HCT116 (cell line): ENCODE measurements around the gene DERL3. TPM values are rescaled to one million over a fixed set of nuclear protein-coding genes. Genes with fewer than 3 reads are reported as not detected.

ENCODE experiments used
- ATAC-seq: fragments of 200-7000 bp; cut with Tn5 transposase; 2 replicates; pipeline ENCODE4 v1.9.1; 2020; ENCODE audit warnings: mild to moderate bottlenecking, moderate library complexity
- Bru-seq: library from RNA; stranded (reverse); fragments of 400-500 nt; gene quantifications from one replicate; lab custom pipeline; 2021; lab: Mats Ljungman, UMichigan
- BruChase-seq, 2 experiments: library from RNA; stranded (reverse); fragments of 400-500 nt; gene quantifications; one replicate each; lab custom pipeline; 2021; lab: Mats Ljungman, UMichigan
- BruUV-seq: library from RNA; stranded (reverse); fragments of 400-500 nt; replicated peaks from 2 replicates; lab custom pipeline; 2021; lab: Mats Ljungman, UMichigan
- CTCF ChIA-PET: fragments of 300-600 bp; sonication (Branson Sonifier 250); formaldehyde crosslinking; loops from one replicate; lab custom pipeline; 2021; ENCODE audit warnings: antibody characterized with exemption; lab: Charles Lee
- POLR2A ChIA-PET: fragments of 300-600, 350-600 bp; sonication (Branson Sonifier 250); formaldehyde crosslinking; loops from one replicate; lab custom pipeline; 2021; ENCODE audit warnings: antibody characterized with exemption; lab: Charles Lee
- RAD21 ChIA-PET, 2 experiments: fragments of 300-600 bp; sonication (Branson Sonifier 250); formaldehyde crosslinking; loops; one replicate each; lab custom pipeline; 2023; ENCODE audit warnings: low total read pairs in 2 of 2; ENCODE audit not compliant: uncharacterized antibody in 2 of 2, unreplicated experiment in 2 of 2, low non-redundant PET in 1 of 2; lab: Charles Lee
- DNase-seq: peaks from one replicate; pipeline ENCODE4 v3.0.0-alpha.2; 2010; ENCODE audit warnings: low read depth, low spot score
- H2AFZ ChIP-seq: fragments of 200-600 bp; shearing (Covaris generic), sonication (generic); 2 replicates; pipeline ENCODE4 v1.6.1; 2017; ENCODE audit warnings: low read depth, mixed run types, mixed read lengths, antibody characterized with exemption, low read length; ENCODE audit not compliant: poor library complexity, severe bottlenecking
- H3K27ac ChIP-seq: 2 replicates; pipeline ENCODE4 v1.5.1; 2012; ENCODE audit warnings: low read depth, low read length
- H3K27me3 ChIP-seq: fragments of 200-600 bp; sonication (generic); 2 replicates; pipeline ENCODE4 v1.6.1; 2016; ENCODE audit warnings: mixed run types, low read length, mixed read lengths; ENCODE audit not compliant: insufficient read depth
- H3K36me3 ChIP-seq, 2 experiments: fragments of 200-500 bp in 1 of 2; fragments of 200-600 bp in 1 of 2; sonication (Bioruptor generic) in 1 of 2; sonication (generic) in 1 of 2; 2 replicates each; pipeline versions ENCODE4 v1.5.1 to v1.6.1; 2014 to 2016; ENCODE audit warnings: low read length in 2 of 2, inconsistent platforms in 1 of 2, mixed read lengths in 1 of 2, mixed run types in 1 of 2; ENCODE audit not compliant: insufficient read depth in 2 of 2, control insufficient read depth in 1 of 2
- H3K4me1 ChIP-seq, 2 experiments: fragments of 200-600 bp in 1 of 2; sonication (generic) in 1 of 2; 2 replicates each; pipeline versions ENCODE4 v1.5.1 to v1.6.1; 2012 to 2017; ENCODE audit warnings: low read length in 2 of 2, inconsistent platforms in 1 of 2, mild to moderate bottlenecking in 1 of 2, mixed read lengths in 1 of 2, mixed run types in 1 of 2, moderate library complexity in 1 of 2; ENCODE audit not compliant: insufficient read depth in 2 of 2, control insufficient read depth in 1 of 2
- H3K4me2 ChIP-seq: fragments of 200-600 bp; sonication (generic); 2 replicates; pipeline ENCODE4 v1.6.1; 2017; ENCODE audit warnings: mixed run types, low read length, mixed read lengths
- H3K4me3 ChIP-seq, 2 experiments: fragments of 200-600 bp in 1 of 2; sonication (generic) in 1 of 2; replicated peaks in 1 of 2; 2 replicates each; pipeline ENCODE4 v1.5.1; 2011 to 2016; ENCODE audit warnings: low read length in 2 of 2, control low read depth in 1 of 2, low read depth in 1 of 2, mild to moderate bottlenecking in 1 of 2, mixed read lengths in 1 of 2, mixed run types in 1 of 2
- H3K79me2 ChIP-seq: fragments of 200-600 bp; sonication (generic); 2 replicates; pipeline ENCODE4 v1.6.1; 2017; ENCODE audit warnings: mild to moderate bottlenecking, mixed run types, low read length, moderate library complexity, mixed read lengths; ENCODE audit not compliant: insufficient read depth
- H3K9ac ChIP-seq: fragments of 200-600 bp; sonication (generic); 2 replicates; pipeline ENCODE4 v1.6.1; 2016; ENCODE audit warnings: low read length, mixed read lengths
- H3K9me2 ChIP-seq: fragments of 200-600 bp; sonication (generic), shearing (Covaris generic); 2 replicates; pipeline ENCODE4 v1.6.1; 2017; ENCODE audit warnings: mixed run types, mild to moderate bottlenecking, moderate library complexity; ENCODE audit not compliant: insufficient read depth
- H3K9me3 ChIP-seq, 2 experiments: fragments of 200-500 bp in 1 of 2; fragments of 200-600 bp in 1 of 2; sonication (Bioruptor generic) in 1 of 2; sonication (generic) in 1 of 2; 2 replicates each; pipeline ENCODE4 v1.6.1; 2014 to 2017; ENCODE audit warnings: low read length in 2 of 2, mixed read lengths in 2 of 2, inconsistent platforms in 1 of 2, low read depth in 1 of 2, mild to moderate bottlenecking in 1 of 2, mixed run types in 1 of 2, moderate library complexity in 1 of 2; ENCODE audit not compliant: control insufficient read depth in 1 of 2, insufficient read depth in 1 of 2
- H4K20me1 ChIP-seq: fragments of 200-600 bp; sonication (generic), shearing (Covaris generic); 2 replicates; pipeline ENCODE4 v1.6.1; 2017; ENCODE audit warnings: mixed run types, mild to moderate bottlenecking, moderate library complexity; ENCODE audit not compliant: insufficient read depth
- ELF1 ChIP-seq: IDR thresholded peaks from 2 replicates; pipeline ENCODE4 v1.6.1; 2012; ENCODE audit warnings: low read depth, borderline replicate concordance
- EZH2phosphoT487 ChIP-seq: fragments of 200-600 bp; IDR thresholded peaks from 2 replicates; pipeline ENCODE4 v1.6.1; 2018; ENCODE audit warnings: antibody characterized with exemption, borderline replicate concordance
- FOSL1 ChIP-seq: IDR thresholded peaks from 2 replicates; pipeline ENCODE4 v1.6.1; 2012; ENCODE audit warnings: low read depth
- JUND ChIP-seq: IDR thresholded peaks from 2 replicates; pipeline ENCODE4 v1.6.1; 2012
- MAX ChIP-seq: IDR thresholded peaks from 2 replicates; pipeline ENCODE4 v1.6.1; 2012
- POLR2A ChIP-seq: IDR thresholded peaks from 2 replicates; pipeline ENCODE4 v1.7.0; 2011; ENCODE audit warnings: borderline replicate concordance; ENCODE audit not compliant: insufficient read depth, insufficient read length; ENCODE audit errors: extremely low read depth
- POLR2AphosphoS5 ChIP-seq: IDR thresholded peaks from 2 replicates; pipeline ENCODE4 v1.6.1; 2011; ENCODE audit warnings: mild to moderate bottlenecking, low read depth, low read length, moderate library complexity
- SRF ChIP-seq: IDR thresholded peaks from 2 replicates; pipeline ENCODE4 v1.6.1; 2012; ENCODE audit warnings: low read depth
- ZBTB33 ChIP-seq: IDR thresholded peaks from 2 replicates; pipeline ENCODE4 v1.6.1; 2011; ENCODE audit warnings: mild to moderate bottlenecking, low read length, moderate library complexity; ENCODE audit not compliant: insufficient replicate concordance; ENCODE audit errors: extremely low read depth
- ZFX ChIP-seq: fragments of 450-650 bp; IDR thresholded peaks from 2 replicates; pipeline ENCODE4 v1.6.1; 2017
- ZNF274 ChIP-seq: fragments of 200-500 bp; sonication (Bioruptor generic); IDR thresholded peaks from 2 replicates; pipeline ENCODE4 v1.6.1; 2014; ENCODE audit warnings: mild to moderate bottlenecking, low read depth, low read length, inconsistent platforms
- intact Hi-C: fragments of 100-400 bp; cut with micrococcal nuclease; formaldehyde crosslinking; loops from 2 replicates; pipeline ENCODE4 v1.10.0; 2022
- long read RNA-seq: library from polyadenylated mRNA; unstranded; transcript quantifications from one replicate; pipeline ENCODE4 v2.0.0, GENCODE V29; 2021; ENCODE audit not compliant: unreplicated experiment
- polyA plus RNA-seq: library from polyadenylated mRNA; unstranded; fragments of >200 nt; gene quantifications from 2 replicates; pipeline ENCODE4 v1.2.1, GENCODE V29; 2012; ENCODE audit warnings: missing spikeins
- total RNA-seq: library from RNA; stranded (reverse); gene quantifications from one replicate; pipeline ENCODE4 v1.2.1, GENCODE V29; 2021; ENCODE audit not compliant: unreplicated experiment

Gene DERL3
- total RNA-seq, result not detected
- 0.08 and 0.09 TPM in 2 replicates for polyA plus RNA-seq
- not detected for Bru-seq, nascent RNA
- BruChase-seq, experiment 1, labeled RNA remaining after a 6-hour chase, result not detected
- not detected for BruChase-seq, experiment 2, labeled RNA remaining after a 2-hour chase
- long read RNA-seq, result 0 reads

- TF ChIP-seq SRF (no peak), MAX (no peak), ELF1 (no peak), POLR2A (no peak), POLR2AphosphoS5 (no peak), ZFX (no peak), FOSL1 (no peak), JUND (no peak), ZNF274 (no peak), EZH2phosphoT487 (no peak), ZBTB33 (no peak)
- no peaks in the 10 kb centered on the region for H3K9me2 ChIP-seq
- ChIA-PET RAD21 (no interaction called here), POLR2A (no interaction called here), CTCF (no interaction called here)
- no peaks in the 10 kb centered on the region for H3K4me1 ChIP-seq
- H4K20me1 ChIP-seq, result no peaks in the 10 kb centered on the region
- H3K36me3 ChIP-seq, result peaks cover 0 to 2% of the 10 kb centered on the region in 2 experiments; a peak in 2 of 4 replicates
- intact Hi-C loops, result no loop called here
- no peak within 1 kb of the TSS for H3K9ac ChIP-seq
- no peaks in the 10 kb centered on the region for H3K27me3 ChIP-seq
- H3K4me2 ChIP-seq, result no peak within 1 kb of the TSS
- no peak within 1 kb of the TSS for H2AFZ ChIP-seq
- H3K27ac ChIP-seq, result no peak within 1 kb of the TSS
- no peaks in the 10 kb centered on the region for H3K79me2 ChIP-seq
- no TSS peak for BruUV-seq
- DNase-seq, result no peak
- H3K4me3 ChIP-seq, result no peak within 1 kb of the TSS
- H3K9me3 ChIP-seq, result no peaks in the 10 kb centered on the region
- peak; percentile 46 for ATAC-seq
Measured at GRCh38 chr22:23838681-23839468, at the start of gene DERL3. DERL3 (minus strand) TSS chr22:23839006; CDS start chr22:23838987, 19 bp downstream.
